ENCODE data around the gene SMIM9.

SMIM9 gene

GRCh38 chrX:154779261-154779660, 55.2 kb downstream of the SMIM9 start:
- no peak overlapping the region for H3K4me3 ChIP-seq (ENCODE audit: low read depth, low read length)
- no peak for DNase-seq (ENCODE audit: low read depth)
- no peak for TF ChIP-seq CTCF (IDR thresholded peaks at IDR 0.05; ENCODE audit: insufficient read depth, low read depth, low read length, missing control alignments)

GRCh38 chrX:154776753-154777152, 57.7 kb downstream of the SMIM9 start:
- H3K4me3 ChIP-seq (ENCODE audit: low read depth, low read length): no peak overlapping the region
- TF ChIP-seq CTCF (IDR thresholded peaks at IDR 0.05; ENCODE audit: insufficient read depth, low read depth, low read length, missing control alignments): no peak
- no peak for DNase-seq (ENCODE audit: low read depth)

- H3K4me3 ChIP-seq (ENCODE audit: low read depth, low read length): no peak overlapping the region
- no peak for TF ChIP-seq CTCF (IDR thresholded peaks at IDR 0.05; ENCODE audit: insufficient read depth, low read depth, low read length, missing control alignments)
- peak; percentile 6 for DNase-seq (ENCODE audit: low read depth)
Measured at GRCh38 chrX:154775419-154776349, 58.8 kb downstream of the SMIM9 start.

GRCh38 chrX:154774622-154775021, 59.8 kb downstream of the SMIM9 start:
- no peak for TF ChIP-seq CTCF (IDR thresholded peaks at IDR 0.05; ENCODE audit: insufficient read depth, low read depth, low read length, missing control alignments)
- no peak overlapping the region for H3K4me3 ChIP-seq (ENCODE audit: low read depth, low read length)
- no peak for DNase-seq (ENCODE audit: low read depth)

All from GM12865 (cell line).